ENCODE results near the gene FGG. TPM values are rescaled to one million over a fixed set of nuclear protein-coding genes. Genes with fewer than 3 reads are reported as not detected.

The FGG gene
- total and polyA plus RNA-seq, 2 of the 13 experiments (the other 11 are each of a cell fraction or from before 2014, with no cell fraction given), result 1,037 to 2,423 TPM

- no peak for TF ChIP-seq TAF15 (IDR thresholded peaks at IDR 0.05; ENCODE audit: low read depth, low read length, poor library complexity, severe bottlenecking)
- no peak; the same call in 1 of the 2 replicates for TF ChIP-seq DR1 (CRISPR knock-in tag; IDR thresholded peaks at IDR 0.05)
- no peak for TF ChIP-seq ZNF382 (CRISPR knock-in tag; IDR thresholded peaks at IDR 0.05; ENCODE audit: borderline replicate concordance)
- TF ChIP-seq NFIC (IDR thresholded peaks at IDR 0.05; ENCODE audit: low read length), result peak; percentile 100
- TF ChIP-seq HDAC1 (CRISPR knock-in tag; IDR thresholded peaks at IDR 0.05), result peak; percentile 98
- peak; percentile 42; the same call in 1 of the 2 replicates for TF ChIP-seq TFDP1 (CRISPR knock-in tag; IDR thresholded peaks at IDR 0.05; ENCODE audit: borderline replicate concordance)
- TF ChIP-seq ZIK1 (CRISPR knock-in tag; IDR thresholded peaks at IDR 0.05; ENCODE audit: borderline replicate concordance, low read depth), result no peak
- TF ChIP-seq RAD21 (CRISPR knock-in tag; IDR thresholded peaks at IDR 0.05), result peak; percentile 18; the same call in 1 of the 2 replicates
- TF ChIP-seq ZNF251 (CRISPR knock-in tag; IDR thresholded peaks at IDR 0.05), result no peak
- peak; percentile 67; the same call in 1 of the 2 replicates for TF ChIP-seq KMT2B (CRISPR knock-in tag; IDR thresholded peaks at IDR 0.05)
- TF ChIP-seq SP5 (CRISPR knock-in tag; IDR thresholded peaks at IDR 0.05; ENCODE audit: borderline replicate concordance, low read depth), result peak; percentile 88; the same call in 1 of the 2 replicates
- TF ChIP-seq NR2C2 (CRISPR knock-in tag; IDR thresholded peaks at IDR 0.05; ENCODE audit: borderline replicate concordance), result peak; percentile 88
- peak; percentile 42 for TF ChIP-seq CREB1 (IDR thresholded peaks at IDR 0.05)
- TF ChIP-seq CREB1 (CRISPR knock-in tag; IDR thresholded peaks at IDR 0.05), result peak; percentile 90
- peak; percentile 97 for TF ChIP-seq SAP130 (CRISPR knock-in tag; IDR thresholded peaks at IDR 0.05; ENCODE audit: low read depth)
- no peak for TF ChIP-seq ZZZ3 (CRISPR knock-in tag; IDR thresholded peaks at IDR 0.05; ENCODE audit: borderline replicate concordance)
- no peak for TF ChIP-seq SSRP1 (CRISPR knock-in tag; IDR thresholded peaks at IDR 0.05)
- TF ChIP-seq SATB2 (CRISPR knock-in tag; IDR thresholded peaks at IDR 0.05), result peak; percentile 70; the same call in 1 of the 2 replicates
- peak; percentile 98 for TF ChIP-seq DPF2 (CRISPR knock-in tag; IDR thresholded peaks at IDR 0.05; ENCODE audit: borderline replicate concordance, low read depth)
- no peak for TF ChIP-seq ZNF230 (CRISPR knock-in tag; IDR thresholded peaks at IDR 0.05)
- no peak for TF ChIP-seq ZNF512 (CRISPR knock-in tag; IDR thresholded peaks at IDR 0.05)
- no peak for TF ChIP-seq GPBP1L1 (CRISPR knock-in tag; IDR thresholded peaks at IDR 0.05)
- TF ChIP-seq TGIF2 (CRISPR knock-in tag; IDR thresholded peaks at IDR 0.05), result 0 out of 2 replicates have a peak, but pooled peaks have one; percentile 52
- TF ChIP-seq ELF4 (CRISPR knock-in tag; IDR thresholded peaks at IDR 0.05; ENCODE audit: borderline replicate concordance), result peak; percentile 73; the same call in 1 of the 2 replicates
- peak; percentile 55; the same call in 1 of the 2 replicates for TF ChIP-seq POGK (CRISPR knock-in tag; conservative IDR thresholded peaks at IDR 0.05)
- TF ChIP-seq U2AF1 (optimal IDR thresholded peaks at IDR 0.05; ENCODE audit: low read depth, low read length), result no peak
- TF ChIP-seq GATA4 (IDR thresholded peaks at IDR 0.05; ENCODE audit: borderline replicate concordance, low read depth), result peak; percentile 99
Observed at GRCh38 chr4:154617820-154618317, 5.4 kb upstream of the FGG start (continued).

All from HepG2 (cell line).